GM12878 (cell line): ENCODE results near the gene AP3M1.

ENCODE experiments used
- CBFB ChIP-seq: IDR thresholded peaks from 2 replicates; pipeline ENCODE4 v1.6.1; 2016; ENCODE audit warnings: antibody characterized with exemption, low read depth
- HCFC1 ChIP-seq: fragments of 150-350 bp; IDR thresholded peaks from 2 replicates; pipeline ENCODE4 v1.6.1; 2014; ENCODE audit warnings: low read length
- NR2C2 ChIP-seq: IDR thresholded peaks from 2 replicates; pipeline ENCODE4 v1.6.1; 2011; ENCODE audit warnings: borderline replicate concordance, low read depth; ENCODE audit not compliant: control insufficient read depth, insufficient read length
- RAD21 ChIP-seq: IDR thresholded peaks from 2 replicates; pipeline ENCODE4 v1.6.1; 2011; ENCODE audit warnings: mild to moderate bottlenecking, low read depth, low read length, moderate library complexity; ENCODE audit not compliant: insufficient read depth
- TF ChIP-seq, protein P1 (sequence below), 3 experiments: IDR thresholded peaks in 2 of 3; conservative IDR thresholded peaks in 1 of 3; 2 replicates each; pipeline ENCODE4 v1.5.1; 2011; ENCODE audit warnings: low read depth in 3 of 3, low read length in 3 of 3, mild to moderate bottlenecking in 3 of 3, control low read depth in 2 of 3, moderate library complexity in 2 of 3, inconsistent platforms in 1 of 3, mixed read lengths in 1 of 3; ENCODE audit not compliant: control insufficient read depth in 2 of 3, insufficient read depth in 1 of 3; ENCODE audit errors: extremely low read depth in 1 of 3

DNA sequence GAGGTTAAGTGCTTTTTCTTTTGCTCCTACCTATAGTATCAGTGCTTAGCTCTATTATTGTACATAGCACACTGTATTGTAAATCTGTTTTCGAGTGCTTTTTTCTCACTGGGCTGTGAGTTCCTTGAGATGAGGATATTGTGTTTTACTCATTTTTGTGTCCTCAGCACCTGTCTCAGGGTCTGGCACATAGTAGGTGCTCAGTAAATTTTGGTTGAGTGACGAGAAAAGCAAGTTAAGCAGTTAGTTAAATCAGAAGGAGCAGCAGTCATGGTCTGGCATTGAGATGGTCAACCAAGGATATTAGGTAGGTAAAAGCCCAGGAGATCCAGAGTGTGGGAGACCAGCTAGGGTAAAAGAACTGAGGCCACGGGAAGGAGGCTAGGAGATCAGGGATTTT lies 51.2 kb downstream of the AP3M1 start:
- no peak for TF ChIP-seq NR2C2
- TF ChIP-seq CBFB = no peak
- no peak for TF ChIP-seq HCFC1
- TF ChIP-seq, protein P1, sequence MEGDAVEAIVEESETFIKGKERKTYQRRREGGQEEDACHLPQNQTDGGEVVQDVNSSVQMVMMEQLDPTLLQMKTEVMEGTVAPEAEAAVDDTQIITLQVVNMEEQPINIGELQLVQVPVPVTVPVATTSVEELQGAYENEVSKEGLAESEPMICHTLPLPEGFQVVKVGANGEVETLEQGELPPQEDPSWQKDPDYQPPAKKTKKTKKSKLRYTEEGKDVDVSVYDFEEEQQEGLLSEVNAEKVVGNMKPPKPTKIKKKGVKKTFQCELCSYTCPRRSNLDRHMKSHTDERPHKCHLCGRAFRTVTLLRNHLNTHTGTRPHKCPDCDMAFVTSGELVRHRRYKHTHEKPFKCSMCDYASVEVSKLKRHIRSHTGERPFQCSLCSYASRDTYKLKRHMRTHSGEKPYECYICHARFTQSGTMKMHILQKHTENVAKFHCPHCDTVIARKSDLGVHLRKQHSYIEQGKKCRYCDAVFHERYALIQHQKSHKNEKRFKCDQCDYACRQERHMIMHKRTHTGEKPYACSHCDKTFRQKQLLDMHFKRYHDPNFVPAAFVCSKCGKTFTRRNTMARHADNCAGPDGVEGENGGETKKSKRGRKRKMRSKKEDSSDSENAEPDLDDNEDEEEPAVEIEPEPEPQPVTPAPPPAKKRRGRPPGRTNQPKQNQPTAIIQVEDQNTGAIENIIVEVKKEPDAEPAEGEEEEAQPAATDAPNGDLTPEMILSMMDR (IDR thresholded peaks at IDR 0.05 in 2 of 3, conservative IDR thresholded peaks at IDR 0.05 in 1 of 3; ENCODE audit: control insufficient read depth in 2 of 3, extremely low read depth in 1 of 3, insufficient read depth in 1 of 3, low read depth in 3 of 3, low read length in 3 of 3) = no peak
- TF ChIP-seq RAD21 = no peak
